Stimulated activated CD8-positive, alpha-beta memory T cell treated with anti-CD3 and anti-CD28 coated beads, Interleukin-12 subunit alpha, Interleukin-12 subunit beta, amount 100 ng/mL, for 1 hour (primary cell): ENCODE data around the gene GRK3.

Experiments used
- DNase-seq: peaks from one replicate; pipeline ENCODE4 v3.0.0-alpha.2; 2020; ENCODE audit warnings: low read depth

The GRK3 gene

DNA sequence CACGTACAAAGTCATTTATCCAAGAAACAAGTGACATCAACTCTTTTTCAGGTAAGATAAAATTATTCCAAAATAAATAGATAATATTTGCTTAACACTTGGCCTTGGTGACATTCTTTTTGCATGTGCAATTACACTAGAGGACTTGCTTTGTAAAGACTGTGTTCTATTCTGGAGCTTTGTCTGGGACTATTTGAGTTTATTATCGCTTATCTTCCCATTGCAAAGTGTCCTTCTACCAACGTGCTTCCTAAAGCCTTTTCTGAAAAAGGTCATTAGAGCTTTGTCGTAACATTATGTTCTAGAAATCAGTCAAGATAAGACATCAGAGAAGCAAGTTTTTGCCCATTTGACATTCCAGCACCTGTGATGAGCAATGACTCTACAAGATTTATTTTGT lies 99.2 kb downstream of the GRK3 start:
- DNase-seq: no peak

DNA sequence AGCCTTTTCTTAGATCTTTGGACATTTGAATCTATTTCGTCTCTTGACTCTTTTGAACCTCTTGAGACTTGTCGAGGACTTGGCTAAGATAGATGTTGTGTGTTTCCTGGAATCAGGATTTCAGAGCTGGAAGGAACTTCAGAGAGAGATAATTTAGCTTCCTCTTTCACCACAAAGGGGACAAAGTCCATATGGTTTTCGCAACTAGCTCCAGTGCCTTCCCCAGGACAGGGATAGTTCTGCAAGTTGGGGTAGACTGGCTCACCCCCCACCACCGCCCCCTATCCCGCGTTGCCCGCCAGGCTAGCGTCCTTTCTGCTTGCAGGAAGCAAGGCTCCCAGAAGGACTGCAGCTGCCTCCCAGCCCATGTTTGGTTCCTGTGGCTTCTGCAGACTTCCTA lies 101.8 kb downstream of the GRK3 start:
- no peak for DNase-seq

DNA sequence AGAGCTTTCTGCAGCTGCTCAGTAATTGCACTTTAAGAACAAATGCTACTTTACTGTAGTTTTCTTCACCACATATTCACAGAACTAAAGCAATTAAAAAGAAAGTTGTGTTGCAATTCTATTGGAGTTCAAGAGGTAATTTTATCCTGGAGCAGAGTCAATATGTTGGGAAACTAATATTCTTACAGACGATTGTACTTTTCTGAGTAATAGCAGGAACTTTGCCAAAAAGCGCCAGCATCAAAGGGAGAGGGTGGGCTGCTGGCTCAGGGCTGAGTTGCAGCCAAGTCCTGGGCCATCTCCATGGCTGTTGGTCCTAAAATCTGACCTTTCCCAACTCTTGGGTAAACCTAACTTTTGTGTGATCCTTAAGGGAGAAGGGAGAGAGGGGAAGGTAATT lies 104.0 kb downstream of the GRK3 start:
- DNase-seq: no peak

DNA sequence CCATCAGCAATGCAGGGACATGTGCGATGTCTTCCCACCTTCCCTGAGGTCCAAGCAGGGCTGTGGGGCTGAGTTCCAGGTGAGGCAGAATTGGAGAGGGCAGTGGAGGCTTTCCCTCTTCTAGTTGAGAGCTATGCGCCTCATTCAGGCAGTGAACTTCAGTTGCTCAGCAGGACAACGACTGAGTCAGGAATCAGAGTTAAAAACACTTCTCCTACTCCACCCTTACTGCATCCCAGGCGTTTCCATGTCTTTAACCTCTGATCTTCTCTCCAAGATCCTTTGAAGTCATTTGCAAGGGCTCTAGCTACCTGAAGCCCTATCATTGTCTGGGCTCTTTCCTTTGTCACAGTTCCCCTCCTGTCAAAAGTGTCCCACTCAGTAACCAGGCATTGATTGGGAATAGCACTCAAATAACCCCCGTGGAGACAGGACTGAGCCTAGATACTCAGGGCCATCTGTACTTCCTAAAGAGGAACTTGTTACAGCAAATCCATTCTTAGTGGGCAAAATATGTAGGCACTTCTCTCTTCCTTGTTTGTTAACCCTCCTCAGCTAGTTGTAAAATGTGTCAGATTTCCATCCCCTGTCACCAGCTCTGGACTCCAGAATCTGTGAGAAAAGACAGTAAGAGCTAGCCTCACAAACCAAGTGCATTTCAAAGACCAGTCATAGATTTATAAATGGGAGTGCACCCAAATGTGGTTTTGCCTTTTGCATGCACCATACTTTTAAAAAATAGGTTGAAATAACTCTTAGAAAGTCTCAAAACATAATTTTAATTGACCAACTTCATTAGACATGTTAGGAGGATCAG lies 105.0 kb downstream of the GRK3 start:
- DNase-seq: no peak

DNA sequence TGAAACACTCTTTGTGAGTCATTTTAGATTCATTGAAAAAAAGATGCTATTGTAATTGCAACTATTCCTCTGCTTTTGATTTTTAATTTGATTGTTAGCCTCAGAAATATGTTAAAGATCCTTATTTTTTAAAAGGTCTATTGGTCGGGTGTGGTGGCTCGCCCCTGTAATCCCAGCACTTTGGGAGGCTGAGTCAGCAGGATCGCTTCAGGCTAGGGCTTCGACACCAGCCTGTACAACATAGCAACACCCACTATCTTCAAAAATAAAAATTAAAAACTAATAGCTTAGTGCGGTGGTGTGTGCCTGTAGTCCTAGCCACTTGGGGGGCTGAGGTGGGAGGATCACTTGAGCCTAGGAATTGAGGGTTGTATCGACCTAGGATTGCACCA lies 105.6 kb downstream of the GRK3 start:
- DNase-seq: no peak

DNA sequence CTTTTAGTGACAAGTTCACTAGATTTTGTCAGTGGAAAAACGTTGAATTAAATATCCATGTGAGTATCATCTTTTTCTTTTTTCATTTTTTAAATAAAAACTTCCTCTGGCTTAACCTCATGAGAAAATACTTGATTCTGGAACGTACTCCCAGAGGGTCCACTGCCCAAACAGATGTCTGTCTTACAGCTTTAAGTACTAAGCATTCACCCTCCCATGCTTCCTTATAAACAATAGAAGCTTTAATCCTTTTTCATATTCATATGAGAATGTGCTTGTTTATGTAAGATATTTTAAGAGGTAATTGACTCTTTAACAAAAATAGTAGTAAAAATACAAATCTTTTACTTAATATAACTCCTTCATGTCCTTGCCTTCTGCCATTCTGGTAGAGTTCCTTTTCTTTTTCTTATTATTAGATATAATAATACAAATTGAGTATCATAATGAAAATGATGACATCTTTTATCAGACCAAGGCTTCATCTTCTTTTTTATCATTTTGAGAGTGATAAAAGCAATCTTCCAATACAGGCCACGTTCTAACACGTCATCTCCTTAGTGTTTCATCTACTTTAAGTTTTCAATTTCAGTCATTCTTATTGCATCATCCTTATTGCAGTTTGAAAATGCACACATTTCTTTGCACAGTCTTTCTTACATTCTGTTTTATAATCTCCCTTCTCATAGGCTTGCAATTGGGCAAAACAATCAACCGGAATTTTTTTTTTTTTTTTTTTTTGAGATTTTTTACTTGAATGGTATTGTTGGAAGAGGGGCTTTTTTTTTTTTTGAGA lies 108.0 kb downstream of the GRK3 start:
- no peak for DNase-seq

DNA sequence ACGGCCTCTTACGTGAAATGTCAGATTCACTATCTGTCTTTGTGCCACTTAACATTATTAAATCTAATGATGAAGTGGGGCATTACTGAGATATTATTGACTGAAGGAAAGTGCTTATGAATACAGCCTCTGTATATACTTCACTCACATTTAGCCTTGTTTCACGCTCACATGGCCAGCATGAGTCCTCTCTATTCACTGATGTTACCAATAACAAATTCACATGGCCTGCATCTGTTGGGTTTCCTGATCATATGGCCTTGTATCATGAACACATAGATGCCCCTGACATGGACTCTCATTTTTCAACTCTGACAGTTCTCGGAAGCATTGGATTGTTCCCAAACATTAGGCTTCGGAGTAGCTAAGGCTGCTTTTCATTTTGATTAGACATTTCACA lies 109.2 kb downstream of the GRK3 start:
- DNase-seq: no peak

DNA sequence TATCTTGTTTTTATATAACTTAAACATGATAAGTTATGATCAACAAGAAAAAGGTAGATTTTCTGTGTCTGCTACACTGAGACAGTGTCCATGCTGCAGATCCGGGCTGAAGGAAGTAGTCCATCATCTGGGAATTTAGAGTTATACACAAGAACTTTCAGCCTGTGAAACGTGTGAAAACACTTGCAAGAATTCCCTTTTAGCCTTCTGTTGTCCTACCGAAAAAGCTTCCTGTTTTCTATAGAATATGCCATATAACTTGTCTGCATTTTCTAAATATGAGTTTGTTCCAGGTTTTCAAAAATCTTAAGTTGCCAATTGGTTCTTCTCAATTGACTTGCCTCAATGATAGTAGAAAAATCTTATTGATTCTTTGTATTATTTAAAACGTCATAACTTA lies 113.2 kb downstream of the GRK3 start:
- DNase-seq: no peak

DNA sequence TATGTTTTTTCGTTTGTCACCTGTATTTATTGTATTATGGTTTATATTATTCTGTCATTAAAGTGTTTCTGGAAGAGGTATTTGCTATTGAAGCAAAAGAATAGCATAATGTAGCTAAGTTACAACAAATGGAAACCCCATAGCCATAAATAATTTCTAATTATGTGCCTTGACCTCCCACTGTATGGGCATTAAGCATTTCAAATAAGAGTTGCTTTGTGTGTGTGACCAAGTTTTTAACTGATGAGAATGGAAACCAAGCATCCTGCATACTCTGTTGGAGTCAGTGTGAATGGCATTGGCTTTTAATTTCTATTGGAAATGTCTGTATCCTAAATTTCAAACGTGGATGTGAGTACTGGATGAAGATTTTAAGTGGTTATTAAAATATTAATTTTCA lies 115.6 kb downstream of the GRK3 start:
- DNase-seq: no peak

DNA sequence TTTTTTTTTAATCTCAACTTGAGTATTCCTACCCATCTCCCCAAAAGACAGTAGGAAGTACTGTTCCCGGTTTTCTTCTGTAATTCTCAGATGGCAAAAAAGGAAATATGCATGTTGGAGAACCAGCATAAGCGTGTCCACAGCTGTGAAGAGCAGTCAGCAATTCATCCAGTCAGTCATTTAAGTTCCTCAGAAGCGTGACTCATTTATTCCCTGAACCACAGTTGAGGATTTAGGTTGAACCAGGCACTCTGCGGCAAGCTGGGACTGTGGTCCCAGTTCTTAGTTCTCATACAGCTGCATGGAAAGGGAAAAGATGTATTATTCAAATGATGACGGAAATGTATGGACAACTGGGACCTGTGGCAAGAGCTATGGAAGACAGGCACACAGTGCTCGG lies 116.5 kb downstream of the GRK3 start:
- DNase-seq: no peak

DNA sequence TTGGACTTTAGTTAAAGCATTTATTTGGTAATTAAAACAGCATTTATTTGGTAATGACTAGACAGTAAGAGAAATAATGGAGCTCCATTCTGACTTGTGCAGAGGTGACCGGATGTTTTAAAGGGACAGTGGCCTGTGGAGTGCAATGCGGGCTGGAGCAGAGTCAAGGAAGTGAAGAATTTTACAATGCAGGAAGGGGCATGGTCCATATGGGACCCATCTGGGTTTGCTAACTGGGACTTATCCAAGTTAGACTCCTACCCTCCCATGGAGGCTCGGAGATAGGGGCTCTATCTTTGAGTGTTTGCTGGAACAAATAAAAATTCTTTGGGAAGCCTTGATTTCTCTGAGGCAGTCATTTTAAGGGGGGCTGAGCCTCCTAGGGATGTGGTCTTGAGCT lies 117.6 kb downstream of the GRK3 start:
- DNase-seq: no peak

DNA sequence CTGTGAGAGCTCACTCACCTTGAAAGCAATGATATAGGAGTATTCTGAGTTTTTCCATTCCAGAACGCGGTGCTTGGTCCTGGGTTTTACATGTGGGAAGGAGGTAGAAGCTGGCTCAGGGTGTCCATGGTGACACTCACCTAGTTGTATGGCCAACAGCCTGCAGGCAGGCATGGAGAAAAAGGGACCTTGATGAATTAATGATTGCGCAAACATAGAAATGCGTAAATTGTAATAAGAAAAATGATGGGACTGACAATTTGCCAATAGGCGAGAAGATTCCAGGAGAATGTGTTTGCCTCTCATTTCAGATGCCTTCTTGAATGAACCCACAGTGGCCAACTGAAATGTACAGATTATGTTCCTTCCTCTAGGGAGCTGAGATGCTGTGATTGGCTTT lies 124.2 kb downstream of the GRK3 start:
- DNase-seq: no peak

DNA sequence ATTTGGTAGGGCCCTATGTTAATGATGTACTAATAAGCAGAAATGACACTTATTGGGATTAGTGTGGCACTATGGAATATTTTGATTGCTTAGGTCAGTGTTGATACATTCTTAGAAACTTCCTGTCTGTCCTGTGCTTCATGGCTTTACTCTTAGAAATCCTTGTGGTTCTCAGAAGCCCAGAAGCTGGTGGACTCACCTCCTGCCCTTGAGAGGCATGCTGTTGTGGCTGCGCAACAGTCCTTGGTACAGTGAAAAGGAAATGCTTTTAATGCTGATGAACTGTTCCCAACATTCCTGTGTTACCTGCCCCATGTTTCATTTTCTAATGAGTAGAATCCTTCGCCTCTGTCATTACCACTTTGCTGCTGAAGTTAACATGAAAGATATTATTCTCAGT lies 125.2 kb downstream of the GRK3 start:
- DNase-seq: no peak

DNA sequence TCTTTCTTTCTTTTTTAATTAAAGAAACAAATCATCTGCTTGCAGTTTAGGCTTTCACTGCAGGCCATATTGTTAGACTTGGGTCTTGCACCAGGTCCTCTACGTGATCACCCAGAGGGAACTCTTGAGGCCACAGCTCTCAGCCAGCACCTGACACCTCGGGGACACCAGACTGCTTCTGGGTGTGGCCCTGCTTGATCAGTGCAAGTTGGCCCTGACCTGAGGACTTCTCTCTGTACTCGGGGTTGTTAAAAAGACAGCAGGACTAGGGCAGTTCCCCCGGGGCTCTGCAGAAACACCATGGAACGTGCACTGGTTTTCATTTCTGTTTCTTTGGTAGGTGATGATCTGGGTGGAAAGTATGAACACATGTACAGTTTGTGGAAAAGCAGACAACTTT lies 126.3 kb downstream of the GRK3 start:
- DNase-seq: no peak

DNA sequence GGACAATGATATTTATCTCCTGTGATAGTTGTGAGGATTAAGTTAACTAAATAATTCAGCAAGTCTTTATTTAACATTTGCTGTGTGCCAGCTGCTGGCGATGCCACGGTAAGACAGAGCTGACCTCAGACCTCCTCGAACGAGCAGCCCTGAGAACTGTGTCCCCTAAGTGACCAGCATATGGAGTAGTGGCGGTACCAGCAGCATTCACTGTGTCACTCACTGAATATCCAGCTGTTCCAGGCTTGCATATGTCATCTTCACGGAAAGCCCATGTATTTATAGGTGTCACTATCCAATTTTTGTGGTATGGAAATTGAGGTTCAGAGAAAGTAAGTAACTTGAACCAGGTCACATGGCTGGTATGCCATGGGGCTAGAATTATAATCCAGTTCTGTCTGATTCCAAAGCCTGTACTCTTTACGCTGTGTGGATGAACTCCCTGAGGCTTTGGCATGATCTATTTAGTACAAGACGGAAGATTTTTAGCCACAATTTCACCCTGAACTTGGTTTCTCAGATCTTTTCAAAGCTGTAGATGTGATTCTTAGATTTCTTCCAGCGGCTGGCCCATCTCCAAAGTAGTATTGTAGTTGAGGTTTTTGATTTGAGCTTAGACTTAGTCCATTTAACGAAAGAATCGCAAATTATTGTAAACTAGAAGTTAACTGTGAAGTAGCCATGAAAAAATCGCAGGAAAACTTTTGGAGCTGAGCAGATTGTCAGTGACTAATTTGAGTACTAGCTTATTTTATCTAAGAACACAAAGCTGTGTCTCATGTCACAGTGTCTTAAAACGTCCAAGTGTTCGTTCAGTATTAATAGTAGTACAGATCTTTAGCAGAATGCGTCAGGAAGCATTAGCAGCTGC lies 128.2 kb downstream of the GRK3 start:
- no peak for DNase-seq

DNA sequence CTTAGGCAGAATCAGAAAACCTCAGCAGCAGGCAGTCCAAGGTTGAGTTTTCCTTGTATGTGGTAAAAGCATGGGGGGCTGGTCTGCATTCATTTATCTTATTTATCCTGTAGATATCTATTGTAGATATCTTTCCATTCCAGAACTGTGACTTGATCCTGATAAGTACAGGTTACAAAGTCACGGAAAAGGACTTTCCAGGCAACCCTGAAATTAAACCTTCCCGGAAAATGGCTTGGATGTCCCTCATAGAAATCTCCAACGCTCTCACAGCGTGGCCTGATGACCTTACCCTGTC lies 128.7 kb downstream of the GRK3 start:
- no peak for DNase-seq

DNA sequence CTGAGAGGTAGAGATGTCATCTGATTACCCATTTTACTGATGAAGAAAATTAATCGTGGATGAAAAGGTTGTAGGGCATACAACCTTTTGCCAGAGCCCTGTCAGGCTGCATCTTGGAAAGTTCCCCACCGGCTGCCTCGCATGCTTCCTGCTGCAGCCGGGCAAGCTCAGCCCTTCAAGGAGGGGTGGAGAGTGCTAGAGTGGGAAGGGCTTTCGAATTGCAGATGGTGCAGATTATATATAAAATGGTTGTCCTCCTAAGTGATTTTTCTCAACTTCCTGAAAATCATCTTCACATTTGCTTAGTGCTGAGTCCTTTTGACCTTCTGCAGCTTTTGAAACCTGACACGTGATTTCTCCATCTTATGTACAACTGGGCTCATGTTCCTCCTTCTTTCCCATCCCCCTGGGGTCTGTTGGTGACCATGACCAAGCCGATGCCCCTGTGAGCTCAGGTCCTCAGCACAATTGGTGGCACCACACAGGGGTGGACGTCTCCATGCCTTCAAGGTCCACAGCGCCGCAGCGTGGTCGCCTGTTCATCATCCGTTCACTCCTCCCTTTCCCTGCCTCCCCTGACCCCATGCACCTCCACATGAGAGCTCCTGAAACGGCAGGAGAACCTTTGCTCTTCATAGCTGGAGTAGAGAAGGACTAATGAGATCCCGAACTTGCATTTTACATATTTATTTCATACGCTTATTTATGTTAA lies 129.9 kb downstream of the GRK3 start:
- no peak for DNase-seq

DNA sequence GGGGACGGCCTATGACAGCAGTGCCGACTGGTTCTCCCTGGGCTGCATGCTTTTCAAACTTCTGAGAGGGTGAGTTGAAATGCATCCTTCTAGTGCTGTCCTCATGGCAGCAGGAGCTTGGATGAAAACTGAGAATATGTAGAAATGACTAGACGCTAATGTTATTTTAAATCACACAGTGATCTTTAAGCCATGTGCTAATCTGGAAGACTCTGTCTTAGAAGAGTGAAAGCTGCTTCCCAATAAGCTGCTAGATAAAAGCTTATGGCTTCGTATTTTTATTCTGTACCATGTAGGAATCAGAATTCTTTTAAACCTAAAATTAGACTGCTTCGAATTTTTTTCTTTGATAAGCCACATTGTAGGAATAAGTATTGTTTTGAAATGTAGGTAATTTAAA lies 130.7 kb downstream of the GRK3 start:
- DNase-seq: no peak

DNA sequence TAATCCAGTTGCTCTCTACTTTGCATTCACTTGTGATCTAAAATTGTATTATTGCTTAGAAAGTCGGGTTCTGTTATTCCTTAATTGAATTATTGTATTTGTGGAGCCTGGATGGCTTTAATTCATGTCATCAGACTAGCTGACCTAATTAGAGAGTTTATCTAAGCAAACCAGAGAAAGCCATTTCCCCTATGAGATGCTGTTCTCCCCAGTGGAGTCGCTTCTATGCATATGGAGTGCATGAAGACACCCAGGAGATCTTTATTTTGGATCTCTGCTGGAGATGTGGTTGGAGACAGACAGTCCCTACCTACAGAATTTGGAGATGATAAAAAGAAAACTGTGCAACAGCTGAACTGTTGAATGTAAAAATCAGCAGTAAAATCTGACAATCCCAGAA lies 132.3 kb downstream of the GRK3 start:
- no peak for DNase-seq

DNA sequence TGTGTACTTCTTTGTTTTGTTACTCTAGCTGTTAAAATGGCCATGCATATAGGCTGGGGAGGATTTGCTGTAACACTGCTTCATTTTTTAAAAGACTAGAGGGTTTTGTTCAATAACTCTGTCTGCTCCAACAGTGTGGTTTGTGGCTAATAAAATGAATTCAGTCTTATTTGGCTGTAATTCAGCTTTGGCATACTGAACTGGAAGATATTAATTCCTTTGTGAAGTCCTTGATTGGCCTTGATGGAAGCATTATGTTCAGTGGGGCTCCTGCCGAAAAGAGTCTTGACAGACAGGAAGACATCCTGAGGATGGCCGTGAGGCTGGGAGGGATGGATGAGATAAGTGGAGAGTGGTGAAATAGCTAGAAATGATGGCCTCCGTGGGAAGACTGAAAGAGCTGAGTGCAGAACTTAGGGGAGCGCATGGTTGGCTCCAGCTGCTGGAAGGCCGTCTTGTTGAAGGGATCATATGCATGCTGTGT lies 132.7 kb downstream of the GRK3 start:
- DNase-seq: no peak

DNA sequence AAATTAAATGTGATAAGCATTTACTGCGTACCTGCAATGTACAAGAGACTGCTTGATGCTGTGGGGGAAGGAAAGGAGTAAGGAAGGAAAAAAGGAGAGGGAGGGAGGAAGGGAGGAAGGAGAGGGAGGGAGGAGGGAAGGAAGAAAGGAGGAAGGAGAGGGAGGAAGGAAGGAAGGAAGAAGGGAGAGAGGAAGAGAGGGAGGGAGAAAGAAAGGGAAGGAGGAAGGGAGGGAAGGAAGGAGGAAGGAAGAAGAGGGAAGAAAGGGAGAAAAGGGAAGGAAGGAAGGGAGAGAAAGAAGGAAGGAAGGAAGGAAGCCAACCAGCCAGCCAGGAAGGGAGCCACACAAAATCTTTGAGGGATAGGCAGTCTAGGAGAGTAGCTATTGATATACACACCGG lies 133.5 kb downstream of the GRK3 start:
- DNase-seq: no peak

DNA sequence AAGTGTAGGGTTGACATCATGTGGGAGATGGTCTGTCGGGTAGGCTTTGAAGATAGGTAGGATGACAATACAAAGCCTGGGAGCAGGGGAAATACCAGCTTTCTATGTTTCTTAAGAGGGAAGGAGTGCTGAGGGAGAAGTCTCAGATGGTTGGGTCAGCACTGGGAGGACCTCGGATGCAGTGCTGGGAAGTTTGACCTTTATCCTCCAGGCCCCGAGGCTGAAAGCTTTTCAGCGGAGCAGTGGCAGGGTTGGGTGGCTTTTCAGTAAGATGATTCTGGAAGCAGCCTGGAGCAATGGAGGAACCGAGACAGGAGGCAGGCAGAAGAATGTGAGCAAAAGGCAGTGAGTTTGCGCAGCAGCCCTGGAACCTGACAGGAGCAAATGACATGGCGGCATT lies 134.0 kb downstream of the GRK3 start:
- no peak for DNase-seq
